Endometrial microvascular endothelial cells (primary cell): ENCODE data around the gene GTF2A1. TPM values are rescaled to one million over a fixed set of nuclear protein-coding genes. Genes with fewer than 3 reads are reported as not detected.

Source experiments
- in situ Hi-C: cut with HindIII; loops from 2 replicates; pipeline ENCODE4 v1.10.0; 2017; ENCODE audit warnings: low sequenced_read_pairs, low pct_unique_long_range_greater_than_20kb; ENCODE audit errors: inconsistent ontology term
- total RNA-seq: library from RNA; depleted of rRNA; stranded (reverse); fragments of >200 nt; gene quantifications from one replicate; pipeline ENCODE4 v1.2.3, GENCODE V29; 2015; ENCODE audit errors: inconsistent ontology term

Gene GTF2A1
- total RNA-seq, 1 donor from 2014 or later, result 25.3 TPM

DNA sequence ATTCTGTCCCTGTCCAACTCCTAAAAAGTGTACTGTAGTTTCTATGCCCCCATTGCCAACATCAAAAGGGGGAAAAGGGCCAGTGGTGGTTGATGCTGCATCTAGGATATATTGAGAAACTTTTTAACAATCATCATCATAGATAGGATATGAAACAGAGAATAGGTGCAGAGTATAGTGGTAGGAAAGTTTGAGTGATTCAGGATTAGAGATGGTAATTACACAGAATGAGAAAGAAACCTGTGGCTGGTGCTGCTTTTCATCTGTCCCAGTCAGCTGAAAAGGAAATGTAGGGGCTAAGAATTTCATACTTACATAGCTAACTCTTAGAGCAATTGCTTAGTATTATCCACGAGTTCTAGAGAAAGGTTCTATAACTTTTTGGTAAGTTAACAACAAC lies 67.6 kb downstream of the GTF2A1 start:
- in situ Hi-C loops, result no loop called here

DNA sequence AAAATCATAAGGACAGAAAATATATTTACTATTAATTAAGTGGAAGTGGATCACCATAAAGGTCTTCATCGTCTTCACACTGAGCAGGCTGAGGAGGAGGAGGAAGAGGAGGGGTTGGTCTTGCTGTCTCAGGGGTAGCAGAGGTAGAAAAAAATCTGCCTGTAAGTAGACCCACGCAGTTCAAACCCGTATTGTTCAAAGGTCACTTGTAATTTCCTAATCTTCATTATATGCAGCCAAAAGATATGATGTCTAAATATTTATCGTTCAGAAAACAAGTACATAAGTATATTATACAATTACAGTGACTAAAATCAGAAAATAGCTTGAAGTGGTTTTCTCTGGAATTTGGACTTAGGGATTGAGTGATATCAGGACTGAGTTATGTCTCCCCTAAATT lies 72.1 kb downstream of the GTF2A1 start:
- in situ Hi-C loops, result no loop called here

DNA sequence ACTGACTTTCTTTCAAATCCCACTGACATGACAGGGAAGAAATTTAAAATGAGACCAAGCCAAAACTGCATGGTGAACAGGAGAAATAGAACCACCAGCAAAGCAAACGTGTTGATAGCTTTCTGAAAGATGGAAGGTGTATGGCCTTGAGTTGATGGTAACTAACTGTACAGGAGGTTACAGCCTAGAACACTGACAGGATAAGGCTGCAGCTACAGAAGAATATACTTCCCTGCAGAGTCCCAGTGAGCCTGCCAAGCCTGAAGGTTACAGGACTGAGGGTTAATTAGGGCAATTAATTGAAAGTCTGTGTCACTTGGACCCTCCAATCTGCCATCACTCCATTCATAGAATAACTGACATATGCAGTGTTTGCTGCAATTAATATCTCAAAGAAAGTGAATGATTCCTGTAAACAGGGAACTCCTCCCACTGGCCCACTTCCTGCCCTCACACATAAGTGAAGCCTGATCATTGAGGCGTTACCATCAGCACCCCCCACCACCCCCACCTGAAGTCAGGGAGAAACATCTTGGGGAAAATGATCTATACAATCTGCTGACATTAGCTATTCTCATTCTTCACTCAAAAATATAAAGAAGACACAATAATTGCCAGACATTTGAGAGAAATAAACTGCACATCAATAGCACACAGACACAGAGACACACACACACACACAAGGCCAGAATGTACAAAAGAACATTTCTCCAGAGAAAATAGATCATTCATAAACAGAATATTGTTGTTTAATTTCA lies 73.4 kb downstream of the GTF2A1 start:
- in situ Hi-C loops, result no loop called here

- in situ Hi-C loops, result no loop called here
Measured at GRCh38 chr14:81144824-81145603, 75.7 kb downstream of the GTF2A1 start.

GRCh38 chr14:81143793-81144192 lies 77.0 kb downstream of the GTF2A1 start:
- in situ Hi-C loops, result no loop called here

DNA sequence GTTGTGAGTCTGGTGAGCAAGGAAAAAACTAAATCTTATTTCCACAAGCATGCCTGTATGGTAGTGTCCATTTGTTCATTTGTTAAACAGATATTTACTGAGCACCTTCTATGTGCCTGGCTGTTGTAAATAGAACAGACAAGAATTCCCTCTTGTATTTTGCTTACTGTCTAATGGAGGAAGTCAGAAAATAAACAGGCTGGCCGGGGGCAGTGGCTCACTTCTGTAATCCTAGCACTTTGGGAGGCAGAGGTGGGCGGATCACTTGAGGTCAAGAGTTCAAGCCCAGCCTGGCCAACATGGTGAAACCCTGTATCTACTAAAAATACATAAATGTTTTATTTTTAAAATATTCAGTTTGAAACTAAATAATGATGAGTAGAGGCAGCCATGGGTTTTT lies 79.3 kb downstream of the GTF2A1 start:
- in situ Hi-C loops, result no loop called here

DNA sequence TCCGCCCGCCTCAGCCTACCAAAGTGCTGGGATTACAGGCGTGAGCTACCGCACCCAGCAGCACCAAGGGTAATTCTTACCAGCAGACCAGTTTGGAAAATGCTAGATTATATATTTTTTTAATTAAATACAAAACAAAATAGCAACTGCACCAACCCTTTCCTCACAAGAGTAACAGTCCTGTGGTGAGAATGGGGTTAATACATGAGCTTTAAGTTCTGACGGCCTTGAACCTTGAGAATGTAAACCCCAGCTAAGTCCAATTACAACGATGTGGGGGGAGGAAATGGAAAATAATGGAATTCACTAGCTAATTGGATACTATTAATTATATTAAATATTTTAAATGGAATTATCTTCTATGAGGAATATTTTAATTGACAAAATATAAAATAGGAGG lies 82.3 kb downstream of the GTF2A1 start:
- in situ Hi-C loops, result no loop called here

DNA sequence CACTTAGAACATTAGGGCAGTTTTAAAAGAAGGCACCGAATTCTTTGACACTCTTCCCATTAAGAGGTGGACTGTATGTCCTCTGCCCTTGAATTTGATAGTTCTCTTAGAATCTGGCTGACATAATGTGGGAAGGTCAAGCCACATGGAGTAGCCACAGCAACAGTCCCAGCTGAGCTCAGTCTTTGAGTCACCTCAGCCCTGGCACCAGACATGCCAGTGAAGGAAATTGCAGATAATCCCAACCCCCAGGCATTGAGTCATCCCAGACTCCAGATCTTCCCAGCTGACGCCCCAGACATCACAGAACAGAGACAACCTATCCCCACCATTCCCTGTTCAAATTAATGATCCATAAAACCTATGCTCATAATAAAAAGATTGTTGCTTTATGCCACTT lies 83.4 kb downstream of the GTF2A1 start:
- in situ Hi-C loops, result no loop called here

- in situ Hi-C loops, result no loop called here
Measured at GRCh38 chr14:81133400-81133799, 87.4 kb downstream of the GTF2A1 start.

- in situ Hi-C loops, result no loop called here
Measured at GRCh38 chr14:81132468-81132867, 88.3 kb downstream of the GTF2A1 start.

GRCh38 chr14:81129242-81129641 lies 91.5 kb downstream of the GTF2A1 start:
- in situ Hi-C loops, result no loop called here

- in situ Hi-C loops, result no loop called here
Measured at GRCh38 chr14:81127785-81128184, 93.0 kb downstream of the GTF2A1 start.

GRCh38 chr14:81125536-81125935 lies 95.2 kb downstream of the GTF2A1 start:
- in situ Hi-C loops, result no loop called here

Other genes with a start within 250 kb of the GTF2A1 start
- not detected for gene STON2, start 179.4 kb upstream of the GTF2A1 start, total RNA-seq